H9 (cell line): Measurements from ENCODE around the gene GLRX2. TPM values are rescaled to one million over a fixed set of nuclear protein-coding genes. Genes with fewer than 3 reads are reported as not detected.

Source experiments
- DNase-seq: peaks from one replicate; pipeline ENCODE4 v3.0.0-alpha.2; 2017
- H2AFZ ChIP-seq: one replicate; pipeline ENCODE4 v1.6.1; 2013; ENCODE audit warnings: mild to moderate bottlenecking, low read length, control low read depth, moderate library complexity
- H2AK5ac ChIP-seq: 2 replicates; pipeline ENCODE4 v1.6.1; 2013; ENCODE audit warnings: low read length, control low read depth, mixed read lengths; ENCODE audit not compliant: insufficient read length
- H2BK120ac ChIP-seq: one replicate; pipeline ENCODE4 v1.6.1; 2013; ENCODE audit warnings: low read depth, mild to moderate bottlenecking, low read length, control low read depth, inconsistent platforms; ENCODE audit not compliant: poor library complexity, severe bottlenecking
- H2BK12ac ChIP-seq: 2 replicates; pipeline ENCODE4 v1.6.1; 2013; ENCODE audit warnings: low read length, control low read depth, mixed read lengths, low read depth; ENCODE audit not compliant: insufficient read length
- H2BK15ac ChIP-seq: 2 replicates; pipeline ENCODE4 v1.6.1; 2013; ENCODE audit warnings: low read depth, low read length, control low read depth
- H2BK20ac ChIP-seq: one replicate; pipeline ENCODE4 v1.6.1; 2013; ENCODE audit warnings: low read depth, mild to moderate bottlenecking, low read length, control low read depth, inconsistent platforms; ENCODE audit not compliant: poor library complexity, severe bottlenecking
- H2BK5ac ChIP-seq: 2 replicates; pipeline ENCODE4 v1.6.1; 2013; ENCODE audit warnings: low read length, control low read depth, mixed read lengths; ENCODE audit not compliant: insufficient read length
- H3K14ac ChIP-seq: 2 replicates; pipeline ENCODE4 v1.6.1; 2013; ENCODE audit warnings: low read length, control low read depth; ENCODE audit not compliant: insufficient read depth
- H3K18ac ChIP-seq: 2 replicates; pipeline ENCODE4 v1.6.1; 2013; ENCODE audit warnings: low read depth, mild to moderate bottlenecking, mixed read lengths, low read length, control low read depth; ENCODE audit not compliant: insufficient read length
- H3K23ac ChIP-seq: 2 replicates; pipeline ENCODE4 v1.6.1; 2013; ENCODE audit warnings: low read length, control low read depth, mixed read lengths, low read depth; ENCODE audit not compliant: insufficient read length
- H3K23me2 ChIP-seq: 2 replicates; pipeline ENCODE4 v1.6.1; 2013; ENCODE audit warnings: low read depth, mild to moderate bottlenecking, mixed read lengths, low read length, control low read depth; ENCODE audit not compliant: insufficient read length, poor library complexity, severe bottlenecking
- H3K27ac ChIP-seq: 2 replicates; pipeline ENCODE4 v1.5.1; 2013; ENCODE audit warnings: low read length, control low read depth, mixed read lengths, low read depth; ENCODE audit not compliant: insufficient read length
- H3K27me3 ChIP-seq: 2 replicates; pipeline ENCODE4 v1.6.1; 2013; ENCODE audit warnings: low read length, control low read depth, inconsistent platforms; ENCODE audit not compliant: insufficient read depth
- H3K4ac ChIP-seq: 2 replicates; pipeline ENCODE4 v1.6.1; 2013; ENCODE audit warnings: low read depth, mild to moderate bottlenecking, control low read depth, inconsistent platforms, low read length, moderate library complexity
- H3K4me1 ChIP-seq: 2 replicates; pipeline ENCODE4 v1.6.1; 2013; ENCODE audit warnings: low read length, control low read depth, inconsistent platforms; ENCODE audit not compliant: insufficient read depth
- H3K4me2 ChIP-seq: 2 replicates; pipeline ENCODE4 v1.6.1; 2013; ENCODE audit warnings: low read length, control low read depth, mixed read lengths; ENCODE audit not compliant: insufficient read length, insufficient read depth
- H3K56ac ChIP-seq: 2 replicates; pipeline ENCODE4 v1.6.1; 2013; ENCODE audit warnings: low read depth, mild to moderate bottlenecking, mixed read lengths, low read length, control low read depth; ENCODE audit not compliant: insufficient read length
- H3K79me1 ChIP-seq: 2 replicates; pipeline ENCODE4 v1.6.1; 2013; ENCODE audit warnings: low read depth, mild to moderate bottlenecking, moderate library complexity, low read length, control low read depth, inconsistent platforms; ENCODE audit not compliant: insufficient read depth, poor library complexity, severe bottlenecking
- H3K79me2 ChIP-seq: 2 replicates; pipeline ENCODE4 v1.6.1; 2013; ENCODE audit warnings: low read length, control low read depth, inconsistent platforms; ENCODE audit not compliant: insufficient read depth
- H3K9ac ChIP-seq: 2 replicates; pipeline ENCODE4 v1.6.1; 2013; ENCODE audit warnings: low read length, control low read depth, mixed read lengths; ENCODE audit not compliant: insufficient read length; ENCODE audit errors: extremely low read depth
- H3K9me3 ChIP-seq: one replicate; pipeline ENCODE4 v1.6.1; 2013; ENCODE audit warnings: low read depth, low read length, inconsistent platforms; ENCODE audit not compliant: control insufficient read depth
- H3T11ph ChIP-seq: one replicate; pipeline ENCODE4 v1.6.1; 2013; ENCODE audit warnings: mild to moderate bottlenecking, low read length, control low read depth, inconsistent platforms
- H4K20me1 ChIP-seq: one replicate; pipeline ENCODE4 v1.6.1; 2013; ENCODE audit not compliant: control insufficient read depth, insufficient read length, insufficient read depth
- H4K5ac ChIP-seq: 2 replicates; pipeline ENCODE4 v1.6.1; 2013; ENCODE audit warnings: low read depth, mild to moderate bottlenecking, mixed read lengths, low read length, control low read depth; ENCODE audit not compliant: insufficient read length
- H4K8ac ChIP-seq: replicated peaks from 2 replicates; pipeline ENCODE4 v1.6.1; 2013; ENCODE audit warnings: low read length, control low read depth, mixed read lengths, low read depth; ENCODE audit not compliant: insufficient read length
- H4K91ac ChIP-seq: 2 replicates; pipeline ENCODE4 v1.6.1; 2013; ENCODE audit warnings: low read depth, mild to moderate bottlenecking, moderate library complexity, mixed read lengths, low read length, control low read depth; ENCODE audit not compliant: insufficient read length
- H3K27ac Mint-ChIP-seq, 3 experiments: 2 replicates in 2 of 3; 3 replicates in 1 of 3; pipeline ENCODE4 v1.8.0; 2020 to 2021; ENCODE audit warnings: mixed read lengths in 3 of 3, mild to moderate bottlenecking in 1 of 3, moderate library complexity in 1 of 3
- H3K27me3 Mint-ChIP-seq: 2 replicates; pipeline ENCODE4 v1.8.0; 2021; ENCODE audit warnings: low read depth, mild to moderate bottlenecking, moderate library complexity, mixed read lengths
- H3K36me3 Mint-ChIP-seq, 3 experiments: 2 replicates in 2 of 3; 3 replicates in 1 of 3; pipeline ENCODE4 v1.8.0; 2020 to 2021; ENCODE audit warnings: low read depth in 3 of 3, mixed read lengths in 3 of 3; ENCODE audit not compliant: insufficient read depth in 1 of 3
- H3K4me1 Mint-ChIP-seq, 2 experiments: 2 replicates each; pipeline ENCODE4 v1.8.0; 2020; ENCODE audit warnings: mixed read lengths in 2 of 2
- H3K4me3 Mint-ChIP-seq, 2 experiments: 2 replicates in 1 of 2; 3 replicates in 1 of 2; pipeline ENCODE4 v1.8.0; 2020 to 2021; ENCODE audit warnings: mild to moderate bottlenecking in 2 of 2, mixed read lengths in 2 of 2, moderate library complexity in 1 of 2
- H3K9me3 Mint-ChIP-seq, 2 experiments: 2 replicates in 1 of 2; 3 replicates in 1 of 2; pipeline ENCODE4 v1.8.0; 2020; ENCODE audit warnings: mild to moderate bottlenecking in 2 of 2, mixed read lengths in 2 of 2, moderate library complexity in 1 of 2
- CTCF ChIP-seq: fragments of 200-600 bp; sonication (generic); conservative IDR thresholded peaks from 3 replicates; pipeline ENCODE4 v1.8.0; 2021; ENCODE audit warnings: antibody characterized with exemption, mild to moderate bottlenecking
- WGBS: extraction: QIAGEN DNeasy Blood & Tissue Kit; methylation state at CpG from one replicate; pipeline ENCODE4 v1.1.7; 2013; ENCODE audit warnings: missing lambda C conversion rate, low lambda C conversion rate, mixed read lengths; ENCODE audit not compliant: insufficient read length; ENCODE audit errors: extremely low coverage; 5-methylcytosine and 5-hydroxymethylcytosine counted together
- total RNA-seq: library from RNA; stranded (reverse); gene quantifications from 2 replicates; pipeline ENCODE4 v1.2.1, GENCODE V29; 2021

The GLRX2 gene
- total RNA-seq, 1 experiment from 2014 or later = 10.1 TPM

GRCh38 chr1:193102662-193103061, 2.6 kb downstream of the GLRX2 start:
- Histone ChIP-seq H2BK120ac (no peak overlapping the region), H4K8ac (no peak overlapping the region), H2AFZ (no peak overlapping the region), H4K20me1 (no peaks in the 10 kb centered on the region), H2BK15ac (no peak overlapping the region), H3K23me2 (peaks cover 10% of the 10 kb centered on the region), H3K79me1 (no peaks in the 10 kb centered on the region), H3K4me2 (no peak overlapping the region), H3T11ph (no peak overlapping the region), H2BK5ac (no peak overlapping the region), H3K27ac (no peak overlapping the region), H3K4ac (no peak overlapping the region), H2BK20ac (no peak overlapping the region), H3K18ac (no peak overlapping the region), H3K9ac (no peak overlapping the region), H3K79me2 (no peaks in the 10 kb centered on the region), H2BK12ac (no peak overlapping the region), H3K27me3 (no peaks in the 10 kb centered on the region; the same call in 1 of the 2 replicates), H3K9me3 (no peaks in the 10 kb centered on the region), H3K14ac (no peak overlapping the region), H3K56ac (no peak overlapping the region), H3K23ac (no peak overlapping the region), H4K5ac (no peak overlapping the region), H3K4me1 (no peaks in the 10 kb centered on the region), H4K91ac (no peak overlapping the region), H2AK5ac (no peak overlapping the region)
- no peaks in the 10 kb centered on the region for H3K9me3 Mint-ChIP-seq
- peaks cover 12 to 13% of the 10 kb centered on the region in 2 experiments for H3K4me1 Mint-ChIP-seq
- H3K4me3 Mint-ChIP-seq = no peak overlapping the region
- no CpG with 5 or more reads among the region's 5 CpGs for WGBS
- H3K36me3 Mint-ChIP-seq = peaks cover 0 to 13% (median 0%) of the 10 kb centered on the region in 3 experiments; a peak in 2 of 7 replicates
- no peak overlapping the region for H3K27ac Mint-ChIP-seq
- no peak for TF ChIP-seq CTCF
- no peak for DNase-seq
- peaks cover 13% of the 10 kb centered on the region for H3K27me3 Mint-ChIP-seq
